Epithelial cell of proximal tubule (primary cell): ENCODE measurements around the gene PAQR3. TPM values are rescaled to one million over a fixed set of nuclear protein-coding genes. Genes with fewer than 3 reads are reported as not detected.

Experiments
- DNase-seq: peaks from one replicate; pipeline ENCODE4 v3.0.0-alpha.2; 2011; ENCODE audit warnings: low read depth
- H3K4me3 ChIP-seq: 2 replicates; pipeline ENCODE4 v1.5.1; 2011; ENCODE audit warnings: low read depth, mild to moderate bottlenecking, low read length
- total RNA-seq: library from RNA; depleted of rRNA; stranded (reverse); fragments of >200 nt; gene quantifications from 2 replicates; pipeline ENCODE4 v1.2.3, GENCODE V29; 2015
- TF ChIP-seq, protein P1 (sequence below): conservative IDR thresholded peaks from 2 replicates; pipeline ENCODE4 v1.5.1; 2012; ENCODE audit warnings: low read depth, mild to moderate bottlenecking, low read length

Gene PAQR3
- total RNA-seq, 1 donor from 2014 or later, result 27.8 TPM

DNA sequence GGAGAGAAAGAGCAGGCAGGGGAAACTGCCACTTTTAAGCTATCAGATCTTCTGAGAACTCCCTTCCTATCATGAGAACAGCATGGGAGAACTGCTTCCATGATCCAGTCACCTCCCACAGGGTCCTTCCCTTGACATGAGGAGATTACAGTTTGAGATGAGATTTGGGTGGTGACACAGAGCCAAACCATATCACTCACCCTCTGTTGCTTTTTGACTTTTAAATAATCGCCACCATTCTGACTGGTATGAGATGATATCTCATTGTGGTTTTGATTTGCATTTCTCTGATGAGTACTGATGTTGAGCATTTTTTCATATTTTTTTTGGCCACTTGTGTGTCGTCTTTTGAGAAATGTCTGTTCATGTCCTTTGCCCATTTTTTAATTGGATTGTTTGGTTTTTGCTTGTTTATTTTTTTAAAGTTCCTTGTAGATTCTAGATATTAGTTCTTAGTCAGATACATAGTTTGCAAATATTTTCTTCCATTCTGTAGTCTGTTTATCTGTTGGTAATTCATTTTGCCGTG lies 6.5 kb upstream of the PAQR3 start:
- TF ChIP-seq, protein P1, sequence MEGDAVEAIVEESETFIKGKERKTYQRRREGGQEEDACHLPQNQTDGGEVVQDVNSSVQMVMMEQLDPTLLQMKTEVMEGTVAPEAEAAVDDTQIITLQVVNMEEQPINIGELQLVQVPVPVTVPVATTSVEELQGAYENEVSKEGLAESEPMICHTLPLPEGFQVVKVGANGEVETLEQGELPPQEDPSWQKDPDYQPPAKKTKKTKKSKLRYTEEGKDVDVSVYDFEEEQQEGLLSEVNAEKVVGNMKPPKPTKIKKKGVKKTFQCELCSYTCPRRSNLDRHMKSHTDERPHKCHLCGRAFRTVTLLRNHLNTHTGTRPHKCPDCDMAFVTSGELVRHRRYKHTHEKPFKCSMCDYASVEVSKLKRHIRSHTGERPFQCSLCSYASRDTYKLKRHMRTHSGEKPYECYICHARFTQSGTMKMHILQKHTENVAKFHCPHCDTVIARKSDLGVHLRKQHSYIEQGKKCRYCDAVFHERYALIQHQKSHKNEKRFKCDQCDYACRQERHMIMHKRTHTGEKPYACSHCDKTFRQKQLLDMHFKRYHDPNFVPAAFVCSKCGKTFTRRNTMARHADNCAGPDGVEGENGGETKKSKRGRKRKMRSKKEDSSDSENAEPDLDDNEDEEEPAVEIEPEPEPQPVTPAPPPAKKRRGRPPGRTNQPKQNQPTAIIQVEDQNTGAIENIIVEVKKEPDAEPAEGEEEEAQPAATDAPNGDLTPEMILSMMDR, result no peak
- no peak for DNase-seq
- H3K4me3 ChIP-seq, result no peak overlapping the region

DNA sequence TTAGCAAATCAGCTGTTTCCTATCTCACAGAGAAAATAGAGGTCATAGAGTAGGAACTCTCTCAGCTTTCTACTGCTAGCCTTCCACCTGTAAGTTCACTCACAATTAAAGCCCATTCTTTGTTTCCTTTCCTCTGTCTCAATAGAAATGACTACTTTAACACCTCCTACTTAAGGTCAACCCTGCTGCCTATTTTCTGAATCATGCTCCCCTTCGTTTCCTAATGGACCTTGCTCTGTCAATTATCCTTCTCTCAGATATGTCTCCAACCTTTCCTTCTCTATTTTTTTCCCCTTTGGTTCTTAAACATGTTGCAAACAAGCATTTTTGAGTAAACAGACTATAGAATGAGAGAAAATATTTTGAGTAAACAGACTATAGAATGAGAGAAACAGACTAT lies 5.1 kb upstream of the PAQR3 start:
- H3K4me3 ChIP-seq, result no peak overlapping the region
- no peak for DNase-seq
- TF ChIP-seq, protein P1, result no peak

DNA sequence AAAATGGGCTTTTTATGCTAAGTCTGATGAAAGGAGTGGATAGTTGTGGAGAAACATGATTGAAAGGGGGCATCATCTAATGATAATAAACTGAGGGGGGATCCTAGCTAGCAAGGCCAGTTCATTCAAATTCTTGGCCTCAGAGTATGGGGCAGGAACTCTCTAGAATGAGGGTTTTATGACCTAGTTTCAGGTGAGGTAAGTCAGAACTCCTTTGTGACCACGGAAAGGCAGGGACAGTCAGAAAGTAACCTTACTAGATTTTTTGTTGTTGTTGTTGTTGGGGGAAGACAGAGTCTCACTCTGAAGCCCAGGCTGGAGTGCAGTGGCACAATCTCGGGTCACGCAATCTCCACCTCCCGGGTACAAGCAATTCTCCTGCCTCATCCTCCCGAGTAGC lies 1.5 kb upstream of the PAQR3 start:
- TF ChIP-seq, protein P1, result no peak
- no peak for DNase-seq
- no peak overlapping the region for H3K4me3 ChIP-seq

GRCh38 chr4:78939667-78940008 lies 400 bp upstream of the PAQR3 start:
- TF ChIP-seq, protein P1, result no peak
- H3K4me3 ChIP-seq, result peak overlapping the region; percentile 78
- no peak for DNase-seq

GRCh38 chr4:78938474-78938867 lies 767 bp downstream of the PAQR3 start:
- TF ChIP-seq, protein P1, result no peak
- peak overlapping the region; percentile 78 for H3K4me3 ChIP-seq
- DNase-seq, result no peak

DNA sequence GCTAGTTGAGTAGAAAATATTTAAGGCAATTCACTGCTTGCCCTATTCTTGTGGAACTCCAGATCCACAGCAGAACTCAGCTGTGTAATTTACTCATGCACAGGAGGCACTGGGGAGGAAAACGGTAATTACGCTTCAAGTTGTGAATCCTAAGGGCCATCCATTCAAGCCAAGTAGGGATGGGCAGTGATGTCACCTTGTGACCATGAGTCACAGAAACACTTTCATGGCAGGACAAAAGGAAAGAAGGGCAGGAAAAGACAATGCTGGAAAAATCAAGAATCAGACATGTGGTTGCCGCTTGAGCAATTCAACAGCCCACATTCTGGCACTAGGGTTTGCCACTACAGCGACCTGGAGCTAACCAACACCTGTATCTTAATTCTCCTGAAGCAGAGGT lies 1.4 kb downstream of the PAQR3 start:
- TF ChIP-seq, protein P1, result no peak
- no peak for DNase-seq
- H3K4me3 ChIP-seq, result no peak overlapping the region

- no peak for DNase-seq
- TF ChIP-seq, protein P1, result no peak
- H3K4me3 ChIP-seq, result no peak overlapping the region
These were observed 2.2 kb downstream of the PAQR3 start for GRCh38 chr4:78936989-78937388.
